Mesenteric fat pad (tissue), 1 donor: Measurements from ENCODE around the gene ARHGAP15. TPM values are rescaled to one million over a fixed set of nuclear protein-coding genes. Genes with fewer than 3 reads are reported as not detected.

Source experiments
- DNase-seq: peaks from one replicate; pipeline ENCODE4 v3.0.0-alpha.2; 2020; ENCODE audit warnings: low spot score
- total RNA-seq: library from RNA; stranded (reverse); fragmentation: NEBNext Ultra II Directional; extraction: Animal tissue kit (Norgen Biotek cat#: 25700); gene quantifications from one replicate; pipeline ENCODE4 v1.2.1, GENCODE V29; 2021
- donor health status: DM: yes; HTN: yes; CAD: no.

Gene ARHGAP15
- total RNA-seq, 1 donor from 2014 or later, result 11.6 TPM

DNA sequence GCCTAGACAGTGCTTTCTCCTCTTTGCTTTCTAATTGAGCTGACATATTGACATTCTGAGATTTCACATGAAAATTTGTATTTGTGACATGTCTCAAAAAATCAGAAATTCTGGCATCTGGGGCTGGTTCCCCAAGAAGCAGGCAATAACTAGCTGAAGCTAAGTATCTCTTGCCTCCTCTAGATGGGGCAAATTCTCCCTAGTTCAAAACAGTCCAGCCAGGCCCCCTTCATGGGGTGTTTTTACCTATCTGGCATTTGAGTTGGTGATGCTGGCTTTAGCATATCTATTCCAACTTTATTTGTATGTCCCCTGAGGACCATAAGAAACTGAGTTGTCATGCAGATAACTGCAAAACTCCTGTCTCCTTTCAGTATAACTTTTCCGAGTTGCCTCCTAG is 39.9 kb downstream of the ARHGAP15 start:
- no peak for DNase-seq

DNA sequence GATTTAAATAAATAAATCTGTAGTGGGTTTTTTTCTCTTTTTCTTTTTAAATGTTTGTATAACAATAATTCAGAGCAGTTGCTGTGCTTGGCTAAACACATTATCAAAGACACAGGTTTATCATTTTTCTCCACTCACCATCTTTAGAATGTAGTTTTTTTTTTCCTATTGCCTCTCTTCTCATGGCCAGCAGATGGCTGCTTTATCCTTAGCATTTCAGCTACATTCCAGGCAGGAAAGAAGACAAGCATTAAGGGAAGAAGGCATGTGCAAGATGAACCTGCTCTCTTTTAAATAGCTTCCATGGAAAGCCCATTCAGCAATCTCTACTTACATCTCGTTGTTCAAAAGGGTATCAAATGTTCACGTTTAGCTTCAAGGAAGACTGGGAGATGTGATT is 42.6 kb downstream of the ARHGAP15 start:
- DNase-seq, result no peak

GRCh38 chr2:143175438-143175837 is 46.2 kb downstream of the ARHGAP15 start:
- DNase-seq, result no peak

GRCh38 chr2:143176606-143177005 is 47.4 kb downstream of the ARHGAP15 start:
- no peak for DNase-seq

DNA sequence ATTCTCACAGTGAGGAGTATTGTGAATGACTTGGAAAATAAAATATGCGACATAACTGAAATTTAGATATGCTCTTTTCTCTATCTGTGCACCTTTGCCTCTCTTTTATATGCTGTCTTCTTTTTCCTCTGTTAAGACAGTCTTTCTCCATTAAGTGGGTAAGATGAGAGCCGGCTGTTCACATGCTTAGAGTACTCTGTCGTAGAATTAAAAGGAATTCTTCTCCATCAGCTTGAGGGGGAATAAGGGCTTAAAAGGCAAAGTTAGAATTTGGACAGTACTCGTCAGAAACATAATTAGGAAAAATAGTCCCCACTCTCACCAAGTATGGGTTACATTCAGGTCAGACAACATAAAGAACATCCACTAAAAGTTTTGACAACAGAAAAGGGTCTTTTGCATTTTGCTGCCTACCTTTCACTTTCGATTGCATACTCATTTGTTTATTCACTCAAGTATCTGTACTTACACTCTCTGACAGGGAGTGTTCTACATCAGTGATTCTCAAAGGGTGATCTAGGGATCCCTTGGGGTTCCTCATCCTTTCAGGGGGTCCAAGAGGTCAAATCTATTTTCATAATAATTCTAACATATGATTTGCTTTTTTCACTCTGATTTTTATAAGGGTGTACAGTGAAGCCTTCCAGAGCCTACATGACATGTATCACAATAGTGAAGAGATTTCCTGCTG is 48.0 kb downstream of the ARHGAP15 start:
- DNase-seq, result no peak

GRCh38 chr2:143181494-143181893 is 52.3 kb downstream of the ARHGAP15 start:
- no peak for DNase-seq

DNA sequence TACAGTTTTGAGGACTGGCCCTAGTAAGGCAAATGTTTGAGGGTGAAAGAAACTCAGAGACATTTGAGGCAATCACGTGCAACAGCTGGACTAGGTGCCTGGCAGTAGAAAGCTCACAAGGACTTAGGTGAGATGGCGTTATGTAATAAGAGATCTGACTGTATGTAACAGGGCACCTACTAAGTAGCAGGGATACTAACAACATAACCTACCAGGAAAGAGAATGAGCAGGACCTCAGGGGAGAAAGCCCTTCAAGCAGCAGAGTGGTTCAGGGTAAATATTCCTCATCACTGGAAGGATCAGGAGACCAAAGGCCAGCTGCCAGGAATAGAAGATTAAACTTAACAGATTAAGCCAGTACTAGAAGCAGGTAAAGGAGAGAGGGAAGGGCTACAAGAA is 53.4 kb downstream of the ARHGAP15 start:
- no peak for DNase-seq

- no peak for DNase-seq
These were observed 54.7 kb downstream of the ARHGAP15 start for GRCh38 chr2:143183804-143184463.

DNA sequence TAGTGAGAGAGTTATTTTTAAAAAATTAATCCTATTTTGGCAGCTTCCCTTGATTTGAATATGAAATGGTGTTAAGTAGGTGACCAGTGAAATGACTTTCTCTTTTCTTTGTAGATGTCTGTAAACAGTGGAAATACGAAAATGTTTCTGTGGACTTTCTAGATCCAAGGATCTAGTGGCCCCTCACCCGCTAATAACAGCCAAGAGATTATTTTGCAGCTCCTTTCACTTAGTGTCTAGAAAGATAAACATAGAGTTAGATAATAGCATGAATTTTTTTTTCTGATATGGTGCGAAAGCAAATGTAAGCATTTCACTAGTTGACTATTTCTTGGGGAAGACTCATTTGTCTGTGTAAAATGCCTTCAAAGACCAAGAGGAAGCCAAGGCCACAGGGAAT is 57.7 kb downstream of the ARHGAP15 start:
- no peak for DNase-seq

DNA sequence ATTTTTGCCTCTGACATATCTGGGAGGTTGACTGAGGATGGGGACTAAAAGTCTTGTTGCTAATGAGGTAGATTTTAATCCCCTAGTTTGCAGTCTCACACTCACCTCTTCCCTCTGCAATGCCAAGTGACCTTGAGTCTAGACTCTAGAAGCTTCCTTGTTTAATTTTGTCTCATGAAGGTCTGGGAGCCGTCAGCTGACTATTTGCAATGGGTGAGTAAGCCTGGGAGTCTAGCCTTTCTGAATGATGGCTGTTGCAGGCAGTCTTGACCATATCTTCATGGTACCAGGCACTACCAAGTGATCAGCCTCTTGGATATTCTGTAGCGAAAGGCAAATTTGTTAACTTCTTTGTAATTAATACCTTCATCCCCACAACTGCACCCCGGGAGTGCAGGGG is 61.2 kb downstream of the ARHGAP15 start:
- DNase-seq, result no peak

- DNase-seq, result no peak
These were observed 62.9 kb downstream of the ARHGAP15 start for GRCh38 chr2:143192106-143192505.

GRCh38 chr2:143192716-143193115 is 63.5 kb downstream of the ARHGAP15 start:
- no peak for DNase-seq

GRCh38 chr2:143193121-143193520 is 63.9 kb downstream of the ARHGAP15 start:
- no peak for DNase-seq

DNA sequence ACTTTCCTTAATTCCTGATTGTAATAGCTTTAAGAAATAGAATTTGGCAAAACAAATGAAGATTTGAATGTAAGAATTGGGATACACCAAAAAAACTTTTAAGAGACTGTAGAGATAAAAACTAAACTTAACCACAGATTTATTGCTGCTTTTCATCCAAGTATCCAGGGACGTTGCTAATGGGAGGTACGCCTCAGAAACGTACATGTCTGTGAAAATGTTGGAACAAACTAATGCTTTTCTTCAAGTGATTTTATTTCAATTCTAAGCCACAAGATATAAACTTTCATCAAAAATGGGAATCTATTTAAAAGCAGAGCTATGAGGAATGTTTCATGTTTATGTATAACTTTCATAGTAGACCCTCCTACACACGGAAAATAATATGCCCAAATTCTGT is 66.3 kb downstream of the ARHGAP15 start:
- no peak for DNase-seq

DNA sequence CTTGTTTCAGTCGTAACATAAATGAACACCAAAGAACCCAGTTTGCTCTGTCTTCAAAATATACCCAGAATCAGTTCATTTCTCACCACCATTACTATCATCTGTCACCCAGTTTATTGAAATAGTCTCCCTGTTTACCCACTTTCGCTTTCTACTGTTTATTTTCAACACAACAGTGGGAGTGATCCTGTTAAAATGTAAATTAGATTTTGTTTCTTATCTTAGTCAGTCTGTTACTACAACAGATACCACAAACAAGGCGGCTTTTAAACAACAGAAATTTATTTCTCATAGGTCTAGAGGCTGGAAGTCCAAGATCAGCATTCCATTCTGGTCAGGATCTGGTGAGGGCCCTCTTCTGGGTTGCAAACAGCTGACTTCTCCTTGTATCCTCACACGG is 74.8 kb downstream of the ARHGAP15 start:
- no peak for DNase-seq

DNA sequence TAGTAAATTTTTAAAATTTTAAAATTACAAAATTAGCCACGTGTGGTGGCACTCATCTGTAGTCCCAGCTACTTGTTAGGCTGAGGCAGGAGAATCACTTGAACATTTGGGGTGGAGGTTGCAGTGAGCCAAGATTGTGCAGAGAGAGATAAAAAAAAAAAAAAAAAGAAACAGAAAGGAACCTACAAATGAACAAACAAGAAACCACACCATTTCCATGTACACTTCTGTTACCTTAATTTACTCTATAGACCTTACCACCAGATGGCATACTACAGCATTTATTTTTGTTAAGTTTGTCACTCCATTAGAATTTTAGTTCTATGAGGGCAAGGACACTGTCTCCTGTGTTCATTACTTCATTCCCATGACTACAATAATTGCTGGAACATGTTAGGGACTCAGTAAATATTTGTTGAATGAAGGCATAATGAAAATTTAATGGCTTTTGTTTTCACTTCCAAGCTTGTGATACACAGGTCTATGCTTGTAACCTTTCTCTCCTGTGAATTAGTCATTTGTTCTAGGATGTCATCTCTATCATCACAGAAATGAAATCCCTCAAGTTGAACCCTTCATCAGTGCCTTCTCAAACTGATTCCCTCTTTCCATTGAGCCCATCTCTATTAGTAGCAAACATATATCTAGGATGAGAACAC is 76.0 kb downstream of the ARHGAP15 start:
- DNase-seq, result no peak

- DNase-seq, result no peak
These were observed 80.6 kb downstream of the ARHGAP15 start for GRCh38 chr2:143209570-143210445.

DNA sequence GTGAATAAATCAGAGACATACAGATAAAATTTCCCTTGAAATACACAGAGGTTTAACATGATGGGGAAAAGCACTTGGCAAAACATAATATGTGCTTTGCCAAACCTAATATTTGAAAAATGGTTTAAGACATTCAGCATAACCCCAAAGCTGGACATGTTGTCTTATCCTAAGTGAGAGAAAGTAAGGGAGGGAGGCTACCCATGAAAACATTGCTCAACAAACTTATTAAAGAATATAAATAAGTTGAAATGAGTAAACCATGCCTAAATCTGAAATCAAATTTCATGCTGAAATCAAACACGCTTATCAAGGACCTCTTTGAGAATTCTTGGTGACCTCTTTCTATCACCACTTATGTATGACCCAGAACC is 81.2 kb downstream of the ARHGAP15 start:
- DNase-seq, result no peak

- no peak for DNase-seq
These were observed 88.4 kb downstream of the ARHGAP15 start for GRCh38 chr2:143217512-143218115.

DNA sequence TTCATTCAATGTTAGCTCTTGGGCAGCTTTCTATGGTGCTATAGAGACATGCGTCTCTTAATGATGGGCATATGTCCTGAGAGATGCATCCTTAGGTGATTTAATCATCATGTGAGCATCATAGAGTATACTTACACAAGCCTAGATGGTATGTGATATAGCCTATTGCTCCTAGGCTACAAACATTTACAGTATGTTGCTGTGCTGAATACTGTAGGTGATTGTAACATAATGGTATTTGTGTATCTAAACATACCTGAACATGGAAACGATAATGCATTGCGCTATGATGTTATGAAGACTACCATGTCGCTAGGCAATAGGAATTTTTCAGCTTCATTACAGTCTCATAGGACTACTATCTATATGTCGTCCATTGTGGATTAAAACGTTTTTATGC is 89.4 kb downstream of the ARHGAP15 start:
- DNase-seq, result no peak

DNA sequence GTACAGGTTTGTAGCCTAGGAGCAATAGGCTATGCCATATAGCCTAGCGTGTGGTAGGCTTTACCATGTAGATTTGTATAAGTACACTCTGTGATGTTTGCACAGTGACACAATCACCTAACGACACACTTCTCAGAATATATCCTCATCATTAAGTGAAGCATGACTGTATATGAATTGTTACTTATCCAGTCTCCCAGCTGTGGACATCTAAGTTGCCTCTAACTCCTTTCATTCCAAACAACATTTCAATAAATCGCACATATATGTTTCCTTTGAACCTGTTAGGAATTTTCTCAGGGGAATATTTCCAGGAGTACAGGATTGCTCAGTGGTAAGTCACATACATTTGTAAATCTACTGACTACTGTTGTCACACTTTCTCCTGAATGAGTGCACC is 90.0 kb downstream of the ARHGAP15 start:
- DNase-seq, result no peak
